Caco-2 (cell line): ENCODE results near the gene ARHGEF18. TPM values are rescaled to one million over a fixed set of nuclear protein-coding genes. Genes with fewer than 3 reads are reported as not detected.

Experiments used
- BruUV-seq: library from RNA; stranded (reverse); fragments of 400-500 nt; replicated peaks from 2 replicates; lab custom pipeline; 2021; lab: Mats Ljungman, UMichigan
- CTCF ChIA-PET: fragments of 300-600 bp; sonication (Branson Sonifier 250); formaldehyde crosslinking; loops from one replicate; lab custom pipeline; 2022; ENCODE audit warnings: antibody characterized with exemption; lab: Charles Lee
- POLR2A ChIA-PET: fragments of 300-600 bp; sonication (Branson Sonifier 250); formaldehyde crosslinking; loops from one replicate; lab custom pipeline; 2022; ENCODE audit warnings: antibody characterized with exemption; lab: Charles Lee
- DNase-seq, 2 experiments: peaks; one replicate each; pipeline versions ENCODE4 v3.0.0 to v3.0.0-alpha.2; 2020 to 2022
- H3K27me3 ChIP-seq: replicated peaks from 2 replicates; pipeline ENCODE4 v1.6.0; 2011; ENCODE audit warnings: low read length; ENCODE audit not compliant: control insufficient read depth, insufficient read depth
- H3K36me3 ChIP-seq: 2 replicates; pipeline ENCODE4 v1.5.1; 2011; ENCODE audit warnings: low read length; ENCODE audit not compliant: control insufficient read depth, insufficient read depth
- H3K4me1 ChIP-seq: fragments of 250-450 bp; sonication (Bioruptor Pico); 2 replicates; pipeline ENCODE4 v1.5.1; 2020; ENCODE audit warnings: mild to moderate bottlenecking
- H3K4me3 ChIP-seq: 2 replicates; pipeline ENCODE4 v1.5.1; 2011; ENCODE audit warnings: low read depth, mild to moderate bottlenecking, control low read depth, low read length
- H3K9me3 ChIP-seq: fragments of 250-450 bp; sonication (Bioruptor Pico); 2 replicates; pipeline ENCODE4 v1.5.1; 2020; ENCODE audit warnings: mild to moderate bottlenecking, moderate library complexity
- H3K27ac Mint-ChIP-seq: one replicate; pipeline ENCODE4 v1.8.0; 2022; ENCODE audit warnings: mixed read lengths; ENCODE audit not compliant: unreplicated experiment
- H3K27me3 Mint-ChIP-seq: one replicate; pipeline ENCODE4 v1.8.0; 2022; ENCODE audit warnings: mixed read lengths; ENCODE audit not compliant: insufficient read depth, unreplicated experiment
- H3K36me3 Mint-ChIP-seq: one replicate; pipeline ENCODE4 v1.8.0; 2022; ENCODE audit warnings: mild to moderate bottlenecking, mixed read lengths; ENCODE audit not compliant: insufficient read depth, unreplicated experiment
- H3K4me1 Mint-ChIP-seq: one replicate; pipeline ENCODE4 v1.8.0; 2022; ENCODE audit warnings: low read depth, mixed read lengths; ENCODE audit not compliant: unreplicated experiment
- H3K4me3 Mint-ChIP-seq: one replicate; pipeline ENCODE4 v1.8.0; 2022; ENCODE audit warnings: mild to moderate bottlenecking, moderate library complexity, mixed read lengths; ENCODE audit not compliant: unreplicated experiment
- H3K9me3 Mint-ChIP-seq: one replicate; pipeline ENCODE4 v1.8.0; 2022; ENCODE audit warnings: mixed read lengths; ENCODE audit not compliant: unreplicated experiment
- intact Hi-C: fragments of 100-400 bp; cut with micrococcal nuclease; formaldehyde crosslinking; loops from one replicate; pipeline ENCODE4 v1.10.0; 2022; ENCODE audit not compliant: unreplicated experiment
- total RNA-seq: library from RNA; stranded (reverse); gene quantifications from 2 replicates; pipeline ENCODE4 v1.2.3, GENCODE V29; 2022
- TF ChIP-seq, protein P1 (sequence below), 2 experiments: fragments of 200-600 bp in 1 of 2; IDR thresholded peaks; 1 replicate in 1 of 2; 2 replicates in 1 of 2; pipeline versions ENCODE4 v1.5.1 to v1.8.0; 2011 to 2022; ENCODE audit warnings: antibody characterized with exemption in 1 of 2, control low read depth in 1 of 2, inconsistent platforms in 1 of 2, low read depth in 1 of 2, low read length in 1 of 2, mild to moderate bottlenecking in 1 of 2, moderate library complexity in 1 of 2; ENCODE audit not compliant: insufficient read depth in 1 of 2, severe bottlenecking in 1 of 2, unreplicated experiment in 1 of 2

The ARHGEF18 gene
- total RNA-seq, 1 experiment from 2014 or later = 53.1 TPM

- H3K9me3 ChIP-seq = no peaks in the 10 kb centered on the region
- no peaks in the 10 kb centered on the region for H3K9me3 Mint-ChIP-seq
- H3K4me1 Mint-ChIP-seq = peaks cover 15% of the 10 kb centered on the region
- BruUV-seq = no TSS peak
- ChIA-PET POLR2A (interaction anchor here (0.6 kb wide), 1 partner anchor 58 kb away, joined by 4 read pairs; no protein-coding TSS in a partner anchor), CTCF (interaction anchor here (0.6 kb wide), 1 partner anchor 27 kb away, joined by 3 read pairs; no protein-coding TSS in a partner anchor)
- H3K36me3 Mint-ChIP-seq = peaks cover 15% of the 10 kb centered on the region
- H3K27ac Mint-ChIP-seq = no peak overlapping the region
- H3K4me3 Mint-ChIP-seq = peak overlapping the region; percentile 89
- peak overlapping the region; percentile 98 for H3K4me3 ChIP-seq
- intact Hi-C loops = loop anchor here (10.0 kb wide), 1 partner anchor 121 kb away; the partner anchor contains the start of gene ZNF358
- TF ChIP-seq, protein P1, sequence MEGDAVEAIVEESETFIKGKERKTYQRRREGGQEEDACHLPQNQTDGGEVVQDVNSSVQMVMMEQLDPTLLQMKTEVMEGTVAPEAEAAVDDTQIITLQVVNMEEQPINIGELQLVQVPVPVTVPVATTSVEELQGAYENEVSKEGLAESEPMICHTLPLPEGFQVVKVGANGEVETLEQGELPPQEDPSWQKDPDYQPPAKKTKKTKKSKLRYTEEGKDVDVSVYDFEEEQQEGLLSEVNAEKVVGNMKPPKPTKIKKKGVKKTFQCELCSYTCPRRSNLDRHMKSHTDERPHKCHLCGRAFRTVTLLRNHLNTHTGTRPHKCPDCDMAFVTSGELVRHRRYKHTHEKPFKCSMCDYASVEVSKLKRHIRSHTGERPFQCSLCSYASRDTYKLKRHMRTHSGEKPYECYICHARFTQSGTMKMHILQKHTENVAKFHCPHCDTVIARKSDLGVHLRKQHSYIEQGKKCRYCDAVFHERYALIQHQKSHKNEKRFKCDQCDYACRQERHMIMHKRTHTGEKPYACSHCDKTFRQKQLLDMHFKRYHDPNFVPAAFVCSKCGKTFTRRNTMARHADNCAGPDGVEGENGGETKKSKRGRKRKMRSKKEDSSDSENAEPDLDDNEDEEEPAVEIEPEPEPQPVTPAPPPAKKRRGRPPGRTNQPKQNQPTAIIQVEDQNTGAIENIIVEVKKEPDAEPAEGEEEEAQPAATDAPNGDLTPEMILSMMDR (IDR thresholded peaks at IDR 0.05; ENCODE audit: insufficient read depth in 1 of 2, low read depth in 1 of 2, low read length in 1 of 2, severe bottlenecking in 1 of 2, unreplicated experiment in 1 of 2) = no peak
- H3K27me3 Mint-ChIP-seq = no peaks in the 10 kb centered on the region
- H3K4me1 ChIP-seq = peaks cover 26% of the 10 kb centered on the region
- DNase-seq = no peak
- no peaks in the 10 kb centered on the region for H3K36me3 ChIP-seq
- H3K27me3 ChIP-seq = no peaks in the 10 kb centered on the region
These were observed 45.4 kb downstream of the ARHGEF18 start for GRCh38 chr19:7393939-7394730.

- Mint-ChIP-seq H3K9me3 (no peaks in the 10 kb centered on the region), H3K27me3 (no peaks in the 10 kb centered on the region), H3K4me1 (peaks cover 16% of the 10 kb centered on the region), H3K4me3 (peak overlapping the region; percentile 89), H3K36me3 (peaks cover 21% of the 10 kb centered on the region), H3K27ac (peak overlapping the region; percentile 48)
- TF ChIP-seq, protein P1 (IDR thresholded peaks at IDR 0.05; ENCODE audit: insufficient read depth in 1 of 2, low read depth in 1 of 2, low read length in 1 of 2, severe bottlenecking in 1 of 2, unreplicated experiment in 1 of 2) = peak in 1 of 2 experiments; percentile 21
- ChIA-PET CTCF (interaction anchor here (0.6 kb wide), 1 partner anchor 28 kb away, joined by 3 read pairs; no protein-coding TSS in a partner anchor), POLR2A (interaction anchor here (0.6 kb wide), 1 partner anchor 128 kb away, joined by 3 read pairs; no protein-coding TSS in a partner anchor)
- no TSS peak for BruUV-seq
- no peaks in the 10 kb centered on the region for H3K27me3 ChIP-seq
- peaks cover 26% of the 10 kb centered on the region for H3K4me1 ChIP-seq
- peak overlapping the region; percentile 98 for H3K4me3 ChIP-seq
- no peaks in the 10 kb centered on the region for H3K36me3 ChIP-seq
- intact Hi-C loops = loop anchor here (5.0 to 10.0 kb wide), 2 partner anchors 43 to 120 kb away; partner anchors contain the start of gene ZNF358
- H3K9me3 ChIP-seq = no peaks in the 10 kb centered on the region
- peak; percentile 86 to 94 for DNase-seq
These were observed 46.1 kb downstream of the ARHGEF18 start for GRCh38 chr19:7394731-7395359.
